ENCODE results near the gene CHST15. TPM values are rescaled to one million over a fixed set of nuclear protein-coding genes. Genes with fewer than 3 reads are reported as not detected.

CHST15 gene
- total and polyA plus RNA-seq, 2 of the 4 experiments (the other 2 are of a cell fraction), result 0.14 to 0.18 TPM

- H2BK120ac ChIP-seq (ENCODE audit: low read depth, low read length), result no peak overlapping the region
- H3K18ac ChIP-seq (ENCODE audit: low read depth, low read length), result no peak overlapping the region
- no TSS peak for BruUV-seq (replicated peaks)
- no peak overlapping the region for H2BK15ac ChIP-seq (ENCODE audit: low read depth, low read length)
- TF ChIP-seq, protein P1, sequence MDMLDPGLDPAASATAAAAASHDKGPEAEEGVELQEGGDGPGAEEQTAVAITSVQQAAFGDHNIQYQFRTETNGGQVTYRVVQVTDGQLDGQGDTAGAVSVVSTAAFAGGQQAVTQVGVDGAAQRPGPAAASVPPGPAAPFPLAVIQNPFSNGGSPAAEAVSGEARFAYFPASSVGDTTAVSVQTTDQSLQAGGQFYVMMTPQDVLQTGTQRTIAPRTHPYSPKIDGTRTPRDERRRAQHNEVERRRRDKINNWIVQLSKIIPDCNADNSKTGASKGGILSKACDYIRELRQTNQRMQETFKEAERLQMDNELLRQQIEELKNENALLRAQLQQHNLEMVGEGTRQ (IDR thresholded peaks at IDR 0.05; ENCODE audit: low read depth, low read length), result no peak
- no peak for TF ChIP-seq CHD1 (IDR thresholded peaks at IDR 0.05; ENCODE audit: low read depth, low read length)
- TF ChIP-seq RAD21 (IDR thresholded peaks at IDR 0.05; ENCODE audit: low read length), result no peak
- no peak for TF ChIP-seq NFE2L2 (IDR thresholded peaks at IDR 0.05; ENCODE audit: low read depth, low read length)
- TF ChIP-seq, protein P2, sequence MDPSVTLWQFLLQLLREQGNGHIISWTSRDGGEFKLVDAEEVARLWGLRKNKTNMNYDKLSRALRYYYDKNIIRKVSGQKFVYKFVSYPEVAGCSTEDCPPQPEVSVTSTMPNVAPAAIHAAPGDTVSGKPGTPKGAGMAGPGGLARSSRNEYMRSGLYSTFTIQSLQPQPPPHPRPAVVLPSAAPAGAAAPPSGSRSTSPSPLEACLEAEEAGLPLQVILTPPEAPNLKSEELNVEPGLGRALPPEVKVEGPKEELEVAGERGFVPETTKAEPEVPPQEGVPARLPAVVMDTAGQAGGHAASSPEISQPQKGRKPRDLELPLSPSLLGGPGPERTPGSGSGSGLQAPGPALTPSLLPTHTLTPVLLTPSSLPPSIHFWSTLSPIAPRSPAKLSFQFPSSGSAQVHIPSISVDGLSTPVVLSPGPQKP (IDR thresholded peaks at IDR 0.05; ENCODE audit: borderline replicate concordance, low read depth, low read length), result no peak
- no peak overlapping the region for H4K5ac ChIP-seq (ENCODE audit: low read depth, low read length)
- no peaks in the 10 kb centered on the region for H3K79me1 ChIP-seq (ENCODE audit: low read depth in 1 of 2, low read length in 2 of 2)
- no peak overlapping the region for H3K4me3 ChIP-seq (ENCODE audit: insufficient read depth, low read depth, low read length)
- WGBS, 2 experiments (ENCODE audit: extremely low coverage in 2 of 2, insufficient read length in 1 of 2), result 76% methylated on average over 3 of the region's 12 CpGs; no CpG with 5 or more reads in 1 of the 2 experiments
- intact Hi-C loops (cut with micrococcal nuclease), result no loop called here
- no peak overlapping the region for H3K9ac ChIP-seq (ENCODE audit: low read depth, low read length)
- no peaks in the 10 kb centered on the region for H3K27me3 ChIP-seq (ENCODE audit: control insufficient read depth, insufficient read depth, low read length)
- H3K14ac ChIP-seq (replicated peaks; ENCODE audit: low read depth, low read length), result no peak overlapping the region
- no peak overlapping the region for H4K91ac ChIP-seq (ENCODE audit: insufficient read depth, low read depth, low read length)
- no peaks in the 10 kb centered on the region for H3K9me1 ChIP-seq (ENCODE audit: insufficient read depth, low read length)
- no peaks in the 10 kb centered on the region for H3K4me1 ChIP-seq (ENCODE audit: control insufficient read depth, insufficient read depth, low read length)
- no peak overlapping the region for H3K4me2 ChIP-seq (ENCODE audit: low read depth, low read length)
- H3K23ac ChIP-seq (ENCODE audit: low read depth, low read length), result no peak overlapping the region
- DNase-seq (no peak), ATAC-seq (ENCODE audit: low read depth) (no peak)
- H4K8ac ChIP-seq (ENCODE audit: low read depth in 2 of 2, low read length in 2 of 2), result no peak overlapping the region
- H2BK5ac ChIP-seq (ENCODE audit: low read depth, low read length, poor library complexity, severe bottlenecking), result no peak overlapping the region
- POLR2A ChIA-PET (ENCODE audit: unreplicated experiment), result no interaction called here
- dilution Hi-C loops (cut with HindIII; ENCODE audit: low sequenced_read_pairs, unreplicated experiment), result no loop called here
- H3K9me3 ChIP-seq (ENCODE audit: control insufficient read depth, insufficient read depth, low read length), result peaks cover 10% of the 10 kb centered on the region
- H3K36me3 ChIP-seq (ENCODE audit: control insufficient read depth, insufficient read depth, low read length), result no peaks in the 10 kb centered on the region
- H3K56ac ChIP-seq (ENCODE audit: extremely low read depth, insufficient read depth, low read length), result no peak overlapping the region
- CTCF ChIA-PET, result no interaction called here
- in situ Hi-C loops (cut with MboI; ENCODE audit: low sequenced_read_pairs), result no loop called here
- H3K4ac ChIP-seq (ENCODE audit: low read depth, low read length), result no peak overlapping the region
- no peaks in the 10 kb centered on the region for H4K20me1 ChIP-seq (ENCODE audit: insufficient read depth, low read length)
- no peak overlapping the region for H2AK9ac ChIP-seq (replicated peaks; ENCODE audit: low read depth, low read length, poor library complexity)
- H2AK5ac ChIP-seq (ENCODE audit: low read depth, low read length), result no peak overlapping the region
- H2AFZ ChIP-seq (replicated peaks; ENCODE audit: low read length, poor library complexity), result no peak overlapping the region
- H3K27ac ChIP-seq (ENCODE audit: insufficient read depth, low read length), result no peak overlapping the region
- H2BK20ac ChIP-seq (ENCODE audit: low read depth, low read length), result no peak overlapping the region
Observed at GRCh38 chr10:124066126-124066700, 27.2 kb downstream of the CHST15 start.

Data from IMR-90 (cell line).